ENCODE results near the gene NTM. TPM values are rescaled to one million over a fixed set of nuclear protein-coding genes. Genes with fewer than 3 reads are reported as not detected.

Gene NTM
- total RNA-seq, 1 donor from 2014 or later = 10.3 TPM

GRCh38 chr11:132022285-132022684, 651.9 kb downstream of the NTM start:
- no peak for DNase-seq (ENCODE audit: extremely low read depth, low read depth, low spot score)

GRCh38 chr11:132022733-132023478, 652.5 kb downstream of the NTM start:
- DNase-seq (ENCODE audit: extremely low read depth, low read depth, low spot score) = no peak

GRCh38 chr11:132024587-132025295, 654.3 kb downstream of the NTM start:
- no peak for DNase-seq (ENCODE audit: extremely low read depth, low read depth, low spot score)

GRCh38 chr11:132026746-132027145, 656.3 kb downstream of the NTM start:
- no peak for DNase-seq (ENCODE audit: extremely low read depth, low read depth, low spot score)

GRCh38 chr11:132028380-132029240, 658.2 kb downstream of the NTM start:
- no peak for DNase-seq (ENCODE audit: extremely low read depth, low read depth, low spot score)

- DNase-seq (ENCODE audit: extremely low read depth, low read depth, low spot score) = no peak
These were observed 660.5 kb downstream of the NTM start for GRCh38 chr11:132030896-132031295.

- DNase-seq (ENCODE audit: extremely low read depth, low read depth, low spot score) = no peak
These were observed 662.1 kb downstream of the NTM start for GRCh38 chr11:132032555-132032954.

GRCh38 chr11:132033051-132033450, 662.6 kb downstream of the NTM start:
- DNase-seq (ENCODE audit: extremely low read depth, low read depth, low spot score) = no peak

GRCh38 chr11:132035228-132035627, 664.8 kb downstream of the NTM start:
- DNase-seq (ENCODE audit: extremely low read depth, low read depth, low spot score) = no peak

GRCh38 chr11:132035766-132036165, 665.4 kb downstream of the NTM start:
- DNase-seq (ENCODE audit: extremely low read depth, low read depth, low spot score) = no peak

GRCh38 chr11:132036220-132036619, 665.8 kb downstream of the NTM start:
- DNase-seq (ENCODE audit: extremely low read depth, low read depth, low spot score) = no peak

- DNase-seq (ENCODE audit: extremely low read depth, low read depth, low spot score) = no peak
These were observed 666.5 kb downstream of the NTM start for GRCh38 chr11:132036746-132037466.

- no peak for DNase-seq (ENCODE audit: extremely low read depth, low read depth, low spot score)
These were observed 667.0 kb downstream of the NTM start for GRCh38 chr11:132037467-132037862.

- DNase-seq (ENCODE audit: extremely low read depth, low read depth, low spot score) = no peak
These were observed 667.5 kb downstream of the NTM start for GRCh38 chr11:132037956-132038355.

- no peak for DNase-seq (ENCODE audit: extremely low read depth, low read depth, low spot score)
These were observed 669.1 kb downstream of the NTM start for GRCh38 chr11:132039521-132039920.

GRCh38 chr11:132042296-132042695, 671.9 kb downstream of the NTM start:
- DNase-seq (ENCODE audit: extremely low read depth, low read depth, low spot score) = no peak

GRCh38 chr11:132043714-132044113, 673.3 kb downstream of the NTM start:
- no peak for DNase-seq (ENCODE audit: extremely low read depth, low read depth, low spot score)

- no peak for DNase-seq (ENCODE audit: extremely low read depth, low read depth, low spot score)
These were observed 674.7 kb downstream of the NTM start for GRCh38 chr11:132045107-132045506.

GRCh38 chr11:132046288-132046865, 676.0 kb downstream of the NTM start:
- no peak for DNase-seq (ENCODE audit: extremely low read depth, low read depth, low spot score)

GRCh38 chr11:132047167-132047566, 676.8 kb downstream of the NTM start:
- DNase-seq (ENCODE audit: extremely low read depth, low read depth, low spot score) = no peak
